B cell (primary cell): ENCODE data around the gene ATP9B. TPM values are rescaled to one million over a fixed set of nuclear protein-coding genes. Genes with fewer than 3 reads are reported as not detected.

Source experiments
- ATAC-seq: fragments of 200-7000 bp; cut with Tn5 transposase; one replicate; pipeline ENCODE4 v1.10.0; 2021; ENCODE audit warnings: low read depth, mild to moderate bottlenecking, moderate number of reproducible peaks, moderate library complexity
- CTCF ChIA-PET: fragments of 350-600 bp; sonication (Branson Sonifier 250); formaldehyde crosslinking; loops from one replicate; lab custom pipeline; 2021; ENCODE audit warnings: antibody characterized with exemption, inconsistent platforms; lab: Charles Lee
- POLR2A ChIA-PET: fragments of 350-600 bp; sonication (Branson Sonifier 250); formaldehyde crosslinking; loops from one replicate; lab custom pipeline; 2021; ENCODE audit warnings: antibody characterized with exemption; lab: Charles Lee
- DNase-seq: peaks from one replicate; pipeline ENCODE4 v3.0.0; 2013
- H2AFZ ChIP-seq: 2 replicates; pipeline ENCODE4 v1.6.1; 2012; ENCODE audit warnings: mild to moderate bottlenecking, low read depth, low read length; ENCODE audit not compliant: insufficient read depth, poor library complexity, severe bottlenecking
- H3K27ac ChIP-seq, 2 donors: 1 replicate in 1 of 2; 2 replicates in 1 of 2; pipeline ENCODE4 v1.5.1; 2012 to 2013; ENCODE audit warnings: low read length in 2 of 2, mild to moderate bottlenecking in 2 of 2, moderate library complexity in 1 of 2
- H3K27me3 ChIP-seq, 4 experiments: fragments of 200-600 bp in 1 of 4; sonication (generic) in 1 of 4; replicated peaks in 1 of 4; 1 replicate in 2 of 4; 2 replicates in 2 of 4; pipeline versions ENCODE4 v1.6.1 to v1.7.0; 2013 to 2016; ENCODE audit warnings: low read length in 3 of 4, mild to moderate bottlenecking in 2 of 4, mixed read lengths in 1 of 4, moderate library complexity in 1 of 4; ENCODE audit not compliant: insufficient read depth in 4 of 4, control insufficient read depth in 3 of 4; ENCODE audit errors: control extremely low read depth in 1 of 4
- H3K36me3 ChIP-seq, 2 experiments: replicated peaks in 1 of 2; 1 replicate in 1 of 2; 2 replicates in 1 of 2; pipeline versions ENCODE4 v1.6.1 to v1.7.1; 2013; ENCODE audit warnings: low read length in 1 of 2; ENCODE audit not compliant: insufficient read depth in 2 of 2, control insufficient read depth in 1 of 2; ENCODE audit errors: control extremely low read depth in 1 of 2, extremely low read depth in 1 of 2
- H3K4me1 ChIP-seq, 2 donors: fragments of 200-600 bp in 1 of 2; sonication (generic) in 1 of 2; 1 replicate in 1 of 2; 2 replicates in 1 of 2; pipeline versions ENCODE4 v1.5.1 to v1.6.1; 2013 to 2017; ENCODE audit warnings: low read length in 2 of 2; ENCODE audit not compliant: control insufficient read depth in 2 of 2, insufficient read depth in 2 of 2
- H3K4me2 ChIP-seq: replicated peaks from 2 replicates; pipeline ENCODE3; 2012; ENCODE audit warnings: mild to moderate bottlenecking, low read depth, low read length; ENCODE audit not compliant: poor library complexity, severe bottlenecking
- H3K4me3 ChIP-seq, 5 experiments: fragments of 200-600 bp in 1 of 5; sonication (generic) in 1 of 5; 1 replicate in 3 of 5; 2 replicates in 2 of 5; pipeline versions ENCODE4 v1.5.1 to v1.7.0; 2011 to 2016; ENCODE audit warnings: low read length in 4 of 5, mild to moderate bottlenecking in 4 of 5, low read depth in 2 of 5, control low read depth in 1 of 5, moderate library complexity in 1 of 5; ENCODE audit not compliant: insufficient read depth in 1 of 5; ENCODE audit errors: control extremely low read depth in 1 of 5, extremely low read depth in 1 of 5
- H3K79me2 ChIP-seq: fragments of 200-600 bp; sonication (generic); one replicate; pipeline ENCODE4 v1.6.0; 2016; ENCODE audit warnings: low read length; ENCODE audit not compliant: control insufficient read depth, insufficient read depth
- H3K9ac ChIP-seq: fragments of 200-600 bp; sonication (generic); 2 replicates; pipeline ENCODE4 v1.6.1; 2017; ENCODE audit warnings: mild to moderate bottlenecking, low read length, moderate library complexity
- H3K9me3 ChIP-seq, 3 donors: one replicate each; pipeline versions ENCODE4 v1.6.1 to v1.7.1; 2013; ENCODE audit warnings: low read length in 2 of 3; ENCODE audit not compliant: control insufficient read depth in 2 of 3, insufficient read depth in 1 of 3; ENCODE audit errors: control extremely low read depth in 1 of 3
- H4K20me1 ChIP-seq: 2 replicates; pipeline ENCODE4 v1.6.0; 2012; ENCODE audit warnings: mild to moderate bottlenecking, low read length; ENCODE audit not compliant: insufficient read depth, control insufficient read depth, poor library complexity, severe bottlenecking
- H3K27ac Mint-ChIP-seq: one replicate; pipeline ENCODE4 v1.8.0; 2021; ENCODE audit warnings: mixed read lengths
- H3K27me3 Mint-ChIP-seq: one replicate; pipeline ENCODE4 v1.8.0; 2021; ENCODE audit warnings: mixed read lengths
- H3K4me1 Mint-ChIP-seq: one replicate; pipeline ENCODE4 v1.8.0; 2021; ENCODE audit warnings: mixed read lengths
- H3K4me3 Mint-ChIP-seq: one replicate; pipeline ENCODE4 v1.8.0; 2021; ENCODE audit warnings: mixed read lengths
- H3K9me3 Mint-ChIP-seq: one replicate; pipeline ENCODE4 v1.8.0; 2022; ENCODE audit warnings: mixed read lengths; ENCODE audit not compliant: insufficient read depth
- EZH2 ChIP-seq: IDR thresholded peaks from 2 replicates; pipeline ENCODE4 v1.6.1; 2012; ENCODE audit warnings: borderline replicate concordance, low read depth, mild to moderate bottlenecking, moderate library complexity, low read length; ENCODE audit not compliant: insufficient read depth, poor library complexity, severe bottlenecking
- WGBS: methylation state at CpG from one replicate; pipeline ENCODE4 v1.1.5; 2013; ENCODE audit warnings: missing lambda C conversion rate; ENCODE audit not compliant: insufficient coverage; 5-methylcytosine and 5-hydroxymethylcytosine counted together
- intact Hi-C: fragments of 100-400 bp; cut with micrococcal nuclease; formaldehyde crosslinking; loops from one replicate; pipeline ENCODE4 v1.10.0; 2022
- polyA plus RNA-seq: library from polyadenylated mRNA; depleted of rRNA; stranded (reverse); fragments of >200 nt; gene quantifications from 2 replicates; pipeline ENCODE4 v1.2.3, GENCODE V29; 2012
- total RNA-seq, 2 donors: library from RNA; stranded (reverse); fragments of 120-200 nt in 1 of 2; gene quantifications; 1 replicate in 1 of 2; 2 replicates in 1 of 2; pipeline versions ENCODE4 v1.2.3 to v1.2.4, GENCODE V29; 2013 to 2022
- TF ChIP-seq, protein P1 (sequence below): fragments of 200-600 bp; IDR thresholded peaks from one replicate; pipeline ENCODE4 v1.8.0; 2022; ENCODE audit warnings: antibody characterized with exemption, mild to moderate bottlenecking

The ATP9B gene
- total and polyA plus RNA-seq, 2 donors (not counting 1 experiment from before 2014, with no cell fraction given), result 34.3 to 71.7 TPM

- H3K4me3 Mint-ChIP-seq, result no peak overlapping the region
- peaks cover 0 to 4% (median under 1%) of the 10 kb centered on the region in 4 experiments for H3K27me3 ChIP-seq
- 96% methylated on average over 24 of the region's 25 CpGs for WGBS
- POLR2A ChIA-PET, result no interaction called here
- H3K4me3 ChIP-seq, result no peak overlapping the region
- H4K20me1 ChIP-seq, result no peaks in the 10 kb centered on the region
- H3K9me3 ChIP-seq, result peaks cover 0 to 31% (median 0%) of the 10 kb centered on the region in 3 donors
- no peaks in the 10 kb centered on the region for H3K4me1 Mint-ChIP-seq
- no peaks in the 10 kb centered on the region for H3K79me2 ChIP-seq
- TF ChIP-seq EZH2, result no peak
- TF ChIP-seq, protein P1, sequence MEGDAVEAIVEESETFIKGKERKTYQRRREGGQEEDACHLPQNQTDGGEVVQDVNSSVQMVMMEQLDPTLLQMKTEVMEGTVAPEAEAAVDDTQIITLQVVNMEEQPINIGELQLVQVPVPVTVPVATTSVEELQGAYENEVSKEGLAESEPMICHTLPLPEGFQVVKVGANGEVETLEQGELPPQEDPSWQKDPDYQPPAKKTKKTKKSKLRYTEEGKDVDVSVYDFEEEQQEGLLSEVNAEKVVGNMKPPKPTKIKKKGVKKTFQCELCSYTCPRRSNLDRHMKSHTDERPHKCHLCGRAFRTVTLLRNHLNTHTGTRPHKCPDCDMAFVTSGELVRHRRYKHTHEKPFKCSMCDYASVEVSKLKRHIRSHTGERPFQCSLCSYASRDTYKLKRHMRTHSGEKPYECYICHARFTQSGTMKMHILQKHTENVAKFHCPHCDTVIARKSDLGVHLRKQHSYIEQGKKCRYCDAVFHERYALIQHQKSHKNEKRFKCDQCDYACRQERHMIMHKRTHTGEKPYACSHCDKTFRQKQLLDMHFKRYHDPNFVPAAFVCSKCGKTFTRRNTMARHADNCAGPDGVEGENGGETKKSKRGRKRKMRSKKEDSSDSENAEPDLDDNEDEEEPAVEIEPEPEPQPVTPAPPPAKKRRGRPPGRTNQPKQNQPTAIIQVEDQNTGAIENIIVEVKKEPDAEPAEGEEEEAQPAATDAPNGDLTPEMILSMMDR, result no peak
- no peak overlapping the region for H3K27ac Mint-ChIP-seq
- CTCF ChIA-PET, result no interaction called here
- no peaks in the 10 kb centered on the region for H3K36me3 ChIP-seq
- DNase-seq (no peak), ATAC-seq (no peak)
- H3K27ac ChIP-seq, result no peak overlapping the region
- H3K9me3 Mint-ChIP-seq, result peaks cover under 1% of the 10 kb centered on the region
- H3K4me1 ChIP-seq, result no peaks in the 10 kb centered on the region
- peaks cover 9% of the 10 kb centered on the region for H3K27me3 Mint-ChIP-seq
- H3K4me2 ChIP-seq, result no peak overlapping the region
- H2AFZ ChIP-seq, result no peak overlapping the region
- H3K9ac ChIP-seq, result no peak overlapping the region
- intact Hi-C loops, result no loop called here
Observed at GRCh38 chr18:79022603-79023002, 46.6 kb upstream of the ATP9B start.

DNA sequence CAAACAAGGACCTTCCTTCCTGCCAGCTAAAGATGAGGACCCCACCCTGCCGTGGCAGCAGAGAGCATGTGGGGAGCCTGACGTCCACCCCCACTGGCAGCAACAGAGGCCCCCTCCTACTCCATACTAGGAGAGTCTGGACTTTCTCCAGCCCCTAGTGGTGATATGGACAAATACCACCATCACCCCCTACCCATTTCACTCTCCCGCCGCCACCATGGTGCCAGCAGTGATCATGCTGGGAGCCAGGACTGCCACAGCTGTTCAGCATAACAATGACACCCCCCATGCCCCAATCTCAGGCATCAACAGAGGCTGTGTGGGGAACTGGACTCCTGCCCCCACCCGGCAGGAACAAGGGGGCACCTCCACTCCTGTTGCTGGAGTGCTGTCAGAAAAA is 42.7 kb upstream of the ATP9B start:
- Histone ChIP-seq H3K79me2 (no peaks in the 10 kb centered on the region), H3K36me3 (no peaks in the 10 kb centered on the region), H3K9me3 (peaks cover 0 to 26% (median 0%) of the 10 kb centered on the region in 3 donors), H3K9ac (no peak overlapping the region), H3K27ac (no peak overlapping the region), H4K20me1 (no peaks in the 10 kb centered on the region), H3K4me1 (no peaks in the 10 kb centered on the region), H2AFZ (no peak overlapping the region), H3K4me2 (no peak overlapping the region), H3K27me3 (no peaks in the 10 kb centered on the region), H3K4me3 (no peak overlapping the region)
- intact Hi-C loops, result no loop called here
- ChIA-PET CTCF (no interaction called here), POLR2A (no interaction called here)
- 65% methylated on average over 2 of the region's 5 CpGs for WGBS
- ATAC-seq (no peak), DNase-seq (no peak)
- Mint-ChIP-seq H3K9me3 (peaks cover 12% of the 10 kb centered on the region), H3K4me3 (no peak overlapping the region), H3K27ac (no peak overlapping the region), H3K4me1 (no peaks in the 10 kb centered on the region), H3K27me3 (no peaks in the 10 kb centered on the region)
- TF ChIP-seq, protein P1, result no peak
- TF ChIP-seq EZH2, result no peak
